T47D (cell line): ENCODE data around the gene IL34.
A peak's percentile ranks its signal among the peaks of the same experiment; 100 is the strongest.

Experiments
- DNase-seq, 2 experiments: peaks; one replicate each; pipeline versions ENCODE4 v3.0.0 to v3.0.0-alpha.2; 2011 to 2012; ENCODE audit warnings: low read depth in 1 of 2, low spot score in 1 of 2
- JUND ChIP-seq: IDR thresholded peaks from 2 replicates; pipeline ENCODE4 v1.6.1; 2012; ENCODE audit warnings: low read depth
- in situ Hi-C: cut with HindIII; loops from 2 replicates; pipeline ENCODE4 v1.10.0; 2016; ENCODE audit warnings: low sequenced_read_pairs, low pct_unique_long_range_greater_than_20kb

The IL34 gene

GRCh38 chr16:70692130-70692872 is 45.9 kb downstream of the IL34 start:
- no peak for TF ChIP-seq JUND
- DNase-seq, result no peak
- in situ Hi-C loops, result no loop called here

- no peak for DNase-seq
- no peak for TF ChIP-seq JUND
- in situ Hi-C loops, result no loop called here
Measured at GRCh38 chr16:70692873-70693671, 46.7 kb downstream of the IL34 start.

GRCh38 chr16:70694088-70694867 is 47.9 kb downstream of the IL34 start:
- in situ Hi-C loops, result no loop called here
- no peak for TF ChIP-seq JUND
- DNase-seq, result peak in 1 of 2 experiments; percentile 63

GRCh38 chr16:70694868-70695218 is 48.5 kb downstream of the IL34 start:
- in situ Hi-C loops, result no loop called here

GRCh38 chr16:70695331-70696070 is 49.1 kb downstream of the IL34 start:
- TF ChIP-seq JUND, result no peak
- no peak for DNase-seq
- in situ Hi-C loops, result no loop called here

More at GRCh38 chr16:70694868-70695218, 48.5 kb downstream of the IL34 start:
- no peak for DNase-seq
- TF ChIP-seq JUND, result no peak

GRCh38 chr16:70696355-70696754 is 50.0 kb downstream of the IL34 start:
- in situ Hi-C loops, result no loop called here
- TF ChIP-seq JUND, result no peak
- no peak for DNase-seq

GRCh38 chr16:70696952-70697593 is 50.7 kb downstream of the IL34 start:
- TF ChIP-seq JUND, result no peak
- in situ Hi-C loops, result no loop called here
- DNase-seq, result peak; percentile 89 to 91

- DNase-seq, result no peak
- in situ Hi-C loops, result no loop called here
- no peak for TF ChIP-seq JUND
Measured at GRCh38 chr16:70697594-70698170, 51.3 kb downstream of the IL34 start.

GRCh38 chr16:70698901-70699300 is 52.5 kb downstream of the IL34 start:
- no peak for TF ChIP-seq JUND
- DNase-seq, result no peak
- in situ Hi-C loops, result no loop called here

- in situ Hi-C loops, result no loop called here
- no peak for TF ChIP-seq JUND
- no peak for DNase-seq
Measured at GRCh38 chr16:70699696-70700095, 53.3 kb downstream of the IL34 start.
